SH-SY5Y (cell line): ENCODE results near the gene GPX4.

Experiments
- GATA2 ChIP-seq: IDR thresholded peaks from 2 replicates; pipeline ENCODE4 v1.6.1; 2011; ENCODE audit warnings: mild to moderate bottlenecking, low read depth, low read length
- GATA3 ChIP-seq: IDR thresholded peaks from 2 replicates; pipeline ENCODE4 v1.6.1; 2011; ENCODE audit warnings: low read depth, mild to moderate bottlenecking, low read length, moderate library complexity

DNA sequence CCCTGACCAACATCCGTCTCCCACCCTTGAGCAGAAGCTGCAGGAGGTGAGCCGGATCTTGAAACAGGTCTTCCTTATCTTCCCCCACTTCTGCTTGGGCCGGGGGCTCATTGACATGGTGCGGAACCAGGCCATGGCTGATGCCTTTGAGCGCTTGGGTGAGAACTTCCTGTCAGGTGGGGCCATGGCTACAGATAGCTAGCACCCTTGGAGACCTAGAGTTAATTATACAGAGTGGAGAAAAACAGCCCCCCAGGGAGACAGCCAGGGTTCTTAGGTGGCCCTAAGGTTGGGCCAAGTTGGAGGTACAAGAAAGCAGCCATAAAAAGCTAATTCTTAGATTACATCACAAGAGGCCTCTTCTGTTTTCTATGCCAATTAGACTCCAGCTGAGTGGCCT, 45.7 kb upstream of the GPX4 start:
- TF ChIP-seq GATA3 (no peak), GATA2 (no peak)
